ENCODE measurements around the gene SRGAP2B.
"Not testable (repeated sequence)": the region's sequence is repeated elsewhere in the genome, so short reads cannot be mapped to it uniquely, and the experiment has no call there.

DNA sequence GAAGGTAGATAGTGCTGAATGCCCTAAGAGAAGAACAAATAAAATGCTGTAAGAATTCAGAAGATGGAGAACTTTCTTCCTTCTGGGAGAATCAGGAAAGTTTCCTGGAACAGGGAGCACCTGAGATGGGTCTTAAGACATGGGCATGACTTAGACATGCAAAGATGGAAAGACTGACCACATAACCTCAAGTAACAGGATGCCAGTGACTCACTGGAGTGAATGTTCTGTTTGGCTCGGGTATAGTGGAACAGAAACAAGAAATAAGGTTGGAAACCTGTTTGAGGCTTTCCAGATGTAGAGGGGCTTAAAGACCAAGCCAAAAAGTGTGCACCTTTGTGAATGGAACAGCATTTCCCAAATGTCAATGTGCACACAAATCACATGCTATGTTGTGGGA, 102.2 kb downstream of the SRGAP2B start:
- TF ChIP-seq ZNF571 (tag by site-specific recombination; IDR thresholded peaks at IDR 0.05); CTCF (tag by site-specific recombination; IDR thresholded peaks at IDR 0.05); ZNF580 (tag by site-specific recombination; IDR thresholded peaks at IDR 0.05); ZSCAN18 (tag by site-specific recombination; IDR thresholded peaks at IDR 0.05); ZBTB7A (tag by site-specific recombination; IDR thresholded peaks at IDR 0.05; ENCODE audit: low read depth); TCF7L2 (IDR thresholded peaks at IDR 0.05; ENCODE audit: borderline replicate concordance, low read depth, low read length); ZNF416 (tag by site-specific recombination; IDR thresholded peaks at IDR 0.05): not testable (repeated sequence)
- TF ChIP-seq, protein P1, sequence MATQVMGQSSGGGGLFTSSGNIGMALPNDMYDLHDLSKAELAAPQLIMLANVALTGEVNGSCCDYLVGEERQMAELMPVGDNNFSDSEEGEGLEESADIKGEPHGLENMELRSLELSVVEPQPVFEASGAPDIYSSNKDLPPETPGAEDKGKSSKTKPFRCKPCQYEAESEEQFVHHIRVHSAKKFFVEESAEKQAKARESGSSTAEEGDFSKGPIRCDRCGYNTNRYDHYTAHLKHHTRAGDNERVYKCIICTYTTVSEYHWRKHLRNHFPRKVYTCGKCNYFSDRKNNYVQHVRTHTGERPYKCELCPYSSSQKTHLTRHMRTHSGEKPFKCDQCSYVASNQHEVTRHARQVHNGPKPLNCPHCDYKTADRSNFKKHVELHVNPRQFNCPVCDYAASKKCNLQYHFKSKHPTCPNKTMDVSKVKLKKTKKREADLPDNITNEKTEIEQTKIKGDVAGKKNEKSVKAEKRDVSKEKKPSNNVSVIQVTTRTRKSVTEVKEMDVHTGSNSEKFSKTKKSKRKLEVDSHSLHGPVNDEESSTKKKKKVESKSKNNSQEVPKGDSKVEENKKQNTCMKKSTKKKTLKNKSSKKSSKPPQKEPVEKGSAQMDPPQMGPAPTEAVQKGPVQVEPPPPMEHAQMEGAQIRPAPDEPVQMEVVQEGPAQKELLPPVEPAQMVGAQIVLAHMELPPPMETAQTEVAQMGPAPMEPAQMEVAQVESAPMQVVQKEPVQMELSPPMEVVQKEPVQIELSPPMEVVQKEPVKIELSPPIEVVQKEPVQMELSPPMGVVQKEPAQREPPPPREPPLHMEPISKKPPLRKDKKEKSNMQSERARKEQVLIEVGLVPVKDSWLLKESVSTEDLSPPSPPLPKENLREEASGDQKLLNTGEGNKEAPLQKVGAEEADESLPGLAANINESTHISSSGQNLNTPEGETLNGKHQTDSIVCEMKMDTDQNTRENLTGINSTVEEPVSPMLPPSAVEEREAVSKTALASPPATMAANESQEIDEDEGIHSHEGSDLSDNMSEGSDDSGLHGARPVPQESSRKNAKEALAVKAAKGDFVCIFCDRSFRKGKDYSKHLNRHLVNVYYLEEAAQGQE (tag by site-specific recombination; IDR thresholded peaks at IDR 0.05): not testable (repeated sequence)

Data from HEK293 (cell line).